Esophagus muscularis mucosa (tissue), 4 donors: Measurements from ENCODE around the gene SEC62. TPM values are rescaled to one million over a fixed set of nuclear protein-coding genes. Genes with fewer than 3 reads are reported as not detected.

Experiments
- DNase-seq: peaks from one replicate; pipeline ENCODE4 v3.0.0-alpha.2; 2017; ENCODE audit errors: extremely low spot score
- H3K27ac ChIP-seq, 4 donors: fragments of 200-600 bp; sonication (generic); replicated peaks in 1 of 4; 1 replicate in 3 of 4; 2 replicates in 1 of 4; pipeline ENCODE4 v1.5.1; 2016 to 2019; ENCODE audit warnings: mild to moderate bottlenecking in 1 of 4
- H3K27me3 ChIP-seq, 4 donors: fragments of 200-600 bp; sonication (generic); one replicate each; pipeline versions ENCODE4 v1.5.1 to v1.6.0; 2016 to 2019
- H3K36me3 ChIP-seq, 4 donors: fragments of 200-600 bp; sonication (generic); one replicate each; pipeline ENCODE4 v1.5.1; 2016 to 2019
- H3K4me1 ChIP-seq, 4 donors: fragments of 200-600 bp; sonication (generic); one replicate each; pipeline ENCODE4 v1.5.1; 2016 to 2019
- H3K4me3 ChIP-seq, 4 donors: fragments of 200-600 bp; sonication (generic); 1 replicate in 2 of 4; 2 replicates in 2 of 4; pipeline ENCODE4 v1.5.1; 2016 to 2019; ENCODE audit warnings: mild to moderate bottlenecking in 4 of 4, moderate library complexity in 1 of 4
- H3K9me3 ChIP-seq, 4 donors: fragments of 200-600 bp; sonication (generic); 1 replicate in 3 of 4; 2 replicates in 1 of 4; pipeline ENCODE4 v1.5.1; 2016 to 2019
- CTCF ChIP-seq, 3 experiments: fragments of 200-600 bp in 2 of 3; fragments of 450-650 bp in 1 of 3; sonication (generic) in 2 of 3; IDR thresholded peaks; one replicate each; pipeline ENCODE4 v1.5.1; 2017 to 2019; ENCODE audit warnings: antibody characterized with exemption in 3 of 3, mild to moderate bottlenecking in 2 of 3, moderate library complexity in 1 of 3
- EP300 ChIP-seq: sonication (generic); formaldehyde crosslinking; IDR thresholded peaks from one replicate; pipeline ENCODE4 v1.6.1; 2017; ENCODE audit warnings: antibody characterized with exemption
- POLR2A ChIP-seq: fragments of 450-650 bp; IDR thresholded peaks from one replicate; pipeline ENCODE4 v1.6.1; 2017; ENCODE audit warnings: antibody characterized with exemption, moderate library complexity, mild to moderate bottlenecking, low read depth
- POLR2AphosphoS5 ChIP-seq, 2 donors: sonication (generic); formaldehyde crosslinking; IDR thresholded peaks; one replicate each; pipeline ENCODE4 v1.6.1; 2017; ENCODE audit warnings: antibody characterized with exemption in 2 of 2
- WGBS: methylation state at CpG from one replicate; pipeline ENCODE4 v1.1.5; 2018; 5-methylcytosine and 5-hydroxymethylcytosine counted together
- intact Hi-C: fragments of 100-400 bp; cut with DNase I; formaldehyde crosslinking; loops from one replicate; pipeline ENCODE4 v1.15.1; 2023
- total RNA-seq, 4 donors: library from RNA; depleted of rRNA; stranded (reverse); fragments of >200 nt; gene quantifications; one replicate each; pipeline versions ENCODE4 v1.1.0 to v1.2.1, GENCODE V29; 2016

SEC62 gene
- total RNA-seq, 4 donors from 2014 or later: 65.6 to 71.8 (median 69.3) TPM

DNA sequence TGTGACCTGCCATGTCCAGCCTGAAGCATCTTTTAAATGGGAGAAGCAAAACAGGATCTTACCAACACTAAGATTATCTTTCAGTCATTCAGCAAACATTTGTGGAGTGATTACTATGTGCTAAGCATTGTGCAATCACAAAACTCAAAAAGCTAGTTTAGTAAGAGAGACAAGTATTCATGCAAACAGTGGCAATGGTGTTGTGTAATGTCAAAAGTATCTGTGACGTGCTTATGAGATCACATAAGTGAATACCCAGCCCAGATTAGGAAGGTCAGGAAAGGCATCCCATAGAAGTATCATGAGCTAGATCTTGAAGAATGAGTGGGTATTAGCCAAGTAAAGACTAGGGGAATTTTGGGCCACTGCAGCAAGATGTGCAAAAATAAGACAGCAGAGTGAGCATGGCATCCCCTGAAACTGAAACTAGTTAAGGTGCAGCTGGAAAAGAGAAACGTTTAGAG lies 32.1 kb downstream of the SEC62 start:
- no peak overlapping the region for H3K4me3 ChIP-seq
- H3K4me1 ChIP-seq: peaks cover 0 to 9% (median 0%) of the 10 kb centered on the region in 4 donors
- intact Hi-C loops: no loop called here
- no peak for TF ChIP-seq CTCF (IDR thresholded peaks at IDR 0.05)
- no peak for TF ChIP-seq POLR2A
- no peak for TF ChIP-seq POLR2AphosphoS5 (IDR thresholded peaks at IDR 0.05)
- TF ChIP-seq EP300: no peak
- no peak for DNase-seq
- H3K27me3 ChIP-seq: no peaks in the 10 kb centered on the region
- peaks cover 0 to 22% (median 13%) of the 10 kb centered on the region in 4 donors for H3K36me3 ChIP-seq
- 58% methylated on average over 2 of the region's 2 CpGs for WGBS
- no peak overlapping the region for H3K27ac ChIP-seq
- no peaks in the 10 kb centered on the region for H3K9me3 ChIP-seq

GRCh38 chr3:169999433-169999832 lies 32.8 kb downstream of the SEC62 start:
- no peak for TF ChIP-seq POLR2AphosphoS5 (IDR thresholded peaks at IDR 0.05)
- no peak for TF ChIP-seq EP300
- TF ChIP-seq POLR2A: no peak
- TF ChIP-seq CTCF (IDR thresholded peaks at IDR 0.05): no peak
- H3K4me1 ChIP-seq: peaks cover 0 to 10% (median 0%) of the 10 kb centered on the region in 4 donors
- no peaks in the 10 kb centered on the region for H3K9me3 ChIP-seq
- H3K27ac ChIP-seq: no peak overlapping the region
- intact Hi-C loops: no loop called here
- no peak overlapping the region for H3K4me3 ChIP-seq
- H3K36me3 ChIP-seq: peaks cover 0 to 16% (median 10%) of the 10 kb centered on the region in 4 donors
- WGBS: 100% methylated on average over 1 of the region's 1 CpG
- no peak for DNase-seq
- no peaks in the 10 kb centered on the region for H3K27me3 ChIP-seq

DNA sequence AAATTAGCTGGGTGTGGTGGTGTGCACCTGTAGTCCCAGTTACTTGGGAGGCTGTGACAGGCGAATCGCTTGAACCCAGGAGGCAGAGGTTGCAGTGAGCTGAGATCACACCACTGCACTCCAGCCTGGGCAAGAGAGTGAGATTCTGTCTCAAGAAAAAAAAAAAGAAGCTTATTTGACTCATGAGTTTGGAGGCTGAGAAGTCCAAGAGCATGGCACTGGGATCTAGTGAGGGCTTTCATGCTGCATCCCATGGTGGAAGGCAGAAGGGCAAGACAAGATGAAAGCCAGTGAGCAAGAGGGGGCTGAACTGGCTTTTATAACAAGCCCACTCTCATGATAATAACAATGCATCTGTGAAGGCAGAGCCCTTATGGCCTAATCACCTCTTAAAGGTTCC lies 33.4 kb downstream of the SEC62 start:
- intact Hi-C loops: no loop called here
- no peaks in the 10 kb centered on the region for H3K9me3 ChIP-seq
- H3K27me3 ChIP-seq: no peaks in the 10 kb centered on the region
- no peak overlapping the region for H3K27ac ChIP-seq
- TF ChIP-seq EP300 (no peak), CTCF (IDR thresholded peaks at IDR 0.05) (no peak), POLR2AphosphoS5 (IDR thresholded peaks at IDR 0.05) (no peak), POLR2A (no peak)
- H3K4me3 ChIP-seq: no peak overlapping the region
- WGBS: 100% methylated on average over 2 of the region's 2 CpGs
- peaks cover 0 to 16% (median 9%) of the 10 kb centered on the region in 4 donors for H3K36me3 ChIP-seq
- H3K4me1 ChIP-seq: peaks cover 0 to 10% (median 0%) of the 10 kb centered on the region in 4 donors
- DNase-seq: no peak

DNA sequence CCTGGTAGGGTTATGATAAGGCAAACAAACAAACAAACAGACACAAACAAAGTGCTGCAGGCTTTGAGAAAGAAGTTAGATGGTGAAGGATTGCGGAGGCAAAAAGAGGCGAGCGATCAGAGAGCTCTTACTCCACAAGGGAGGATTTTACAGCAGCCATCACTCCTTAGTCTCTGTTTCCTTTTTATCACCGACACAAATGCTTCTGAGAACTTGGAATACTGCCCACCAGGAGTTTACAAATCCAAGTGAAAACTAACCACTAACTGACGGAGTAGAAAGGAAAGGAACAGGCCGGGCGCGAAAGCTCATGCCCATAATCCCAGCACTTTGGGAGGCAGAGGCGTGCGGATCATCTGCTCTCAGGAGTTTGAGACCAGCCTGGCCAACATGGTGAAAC lies 35.6 kb downstream of the SEC62 start:
- H3K9me3 ChIP-seq: no peaks in the 10 kb centered on the region
- WGBS: 75% methylated on average over 10 of the region's 10 CpGs
- H3K4me3 ChIP-seq: peak overlapping the region in 3 of 4 donors; percentile 5 to 19 (median 18)
- H3K4me1 ChIP-seq: peaks cover 0 to 10% (median 0%) of the 10 kb centered on the region in 4 donors
- intact Hi-C loops: no loop called here
- H3K27me3 ChIP-seq: no peaks in the 10 kb centered on the region
- no peak overlapping the region for H3K27ac ChIP-seq
- DNase-seq: no peak
- no peaks in the 10 kb centered on the region for H3K36me3 ChIP-seq
- TF ChIP-seq CTCF (IDR thresholded peaks at IDR 0.05) (no peak), EP300 (no peak), POLR2A (no peak), POLR2AphosphoS5 (IDR thresholded peaks at IDR 0.05) (no peak)

- H3K9me3 ChIP-seq: no peaks in the 10 kb centered on the region
- peak overlapping the region in 3 of 4 donors; percentile 5 to 19 (median 18) for H3K4me3 ChIP-seq
- TF ChIP-seq POLR2AphosphoS5 (IDR thresholded peaks at IDR 0.05) (no peak), CTCF (IDR thresholded peaks at IDR 0.05) (no peak)
- no peaks in the 10 kb centered on the region for H3K36me3 ChIP-seq
- intact Hi-C loops: no loop called here
- no peak overlapping the region for H3K27ac ChIP-seq
- no peak for DNase-seq
- peaks cover 0 to 10% (median 0%) of the 10 kb centered on the region in 4 donors for H3K4me1 ChIP-seq
- WGBS: 76% methylated on average over 1 of the region's 1 CpG
- H3K27me3 ChIP-seq: no peaks in the 10 kb centered on the region
These were observed 36.3 kb downstream of the SEC62 start for GRCh38 chr3:170002879-170003278.
